IgD-negative memory B cell (primary cell): ENCODE measurements around the gene TERT. TPM values are rescaled to one million over a fixed set of nuclear protein-coding genes. Genes with fewer than 3 reads are reported as not detected.

ENCODE experiments used
- H3K27ac Mint-ChIP-seq, 3 donors: one replicate each; pipeline ENCODE4 v1.8.0; 2020 to 2022; ENCODE audit warnings: mild to moderate bottlenecking in 3 of 3, mixed read lengths in 3 of 3, moderate library complexity in 1 of 3
- H3K27me3 Mint-ChIP-seq: one replicate; pipeline ENCODE4 v1.8.0; 2021; ENCODE audit warnings: mixed read lengths
- H3K36me3 Mint-ChIP-seq: one replicate; pipeline ENCODE4 v1.8.0; 2020; ENCODE audit warnings: mild to moderate bottlenecking, mixed read lengths
- H3K4me1 Mint-ChIP-seq, 3 donors: one replicate each; pipeline ENCODE4 v1.8.0; 2020 to 2022; ENCODE audit warnings: mixed read lengths in 3 of 3, mild to moderate bottlenecking in 1 of 3
- H3K4me3 Mint-ChIP-seq, 4 donors: one replicate each; pipeline ENCODE4 v1.8.0; 2020 to 2022; ENCODE audit warnings: mild to moderate bottlenecking in 4 of 4, mixed read lengths in 4 of 4, moderate library complexity in 3 of 4
- H3K9me3 Mint-ChIP-seq, 3 donors: one replicate each; pipeline ENCODE4 v1.8.0; 2020 to 2021; ENCODE audit warnings: mixed read lengths in 3 of 3, mild to moderate bottlenecking in 1 of 3
- polyA plus RNA-seq: library from polyadenylated mRNA; unstranded; fragments of 300-500 nt; fragmentation: Illumina TruSeq; gene quantifications from one replicate; pipeline ENCODE4 v1.2.3, GENCODE V29; 2021

Gene TERT
- polyA plus RNA-seq, 1 donor from 2014 or later: not detected

GRCh38 chr5:1217596-1218206 lies 77.2 kb downstream of the TERT start:
- no peak overlapping the region for H3K4me3 Mint-ChIP-seq
- H3K27ac Mint-ChIP-seq: no peak overlapping the region
- no peaks in the 10 kb centered on the region for H3K9me3 Mint-ChIP-seq
- peaks cover 8% of the 10 kb centered on the region for H3K27me3 Mint-ChIP-seq
- no peaks in the 10 kb centered on the region for H3K36me3 Mint-ChIP-seq
- H3K4me1 Mint-ChIP-seq: no peaks in the 10 kb centered on the region

- Mint-ChIP-seq H3K4me3 (no peak overlapping the region), H3K36me3 (no peaks in the 10 kb centered on the region), H3K9me3 (no peaks in the 10 kb centered on the region), H3K27me3 (peaks cover 8% of the 10 kb centered on the region), H3K27ac (no peak overlapping the region), H3K4me1 (peaks cover 0 to 2% (median 0%) of the 10 kb centered on the region in 3 donors)
Observed at GRCh38 chr5:1216918-1217295, 78.0 kb downstream of the TERT start.

DNA sequence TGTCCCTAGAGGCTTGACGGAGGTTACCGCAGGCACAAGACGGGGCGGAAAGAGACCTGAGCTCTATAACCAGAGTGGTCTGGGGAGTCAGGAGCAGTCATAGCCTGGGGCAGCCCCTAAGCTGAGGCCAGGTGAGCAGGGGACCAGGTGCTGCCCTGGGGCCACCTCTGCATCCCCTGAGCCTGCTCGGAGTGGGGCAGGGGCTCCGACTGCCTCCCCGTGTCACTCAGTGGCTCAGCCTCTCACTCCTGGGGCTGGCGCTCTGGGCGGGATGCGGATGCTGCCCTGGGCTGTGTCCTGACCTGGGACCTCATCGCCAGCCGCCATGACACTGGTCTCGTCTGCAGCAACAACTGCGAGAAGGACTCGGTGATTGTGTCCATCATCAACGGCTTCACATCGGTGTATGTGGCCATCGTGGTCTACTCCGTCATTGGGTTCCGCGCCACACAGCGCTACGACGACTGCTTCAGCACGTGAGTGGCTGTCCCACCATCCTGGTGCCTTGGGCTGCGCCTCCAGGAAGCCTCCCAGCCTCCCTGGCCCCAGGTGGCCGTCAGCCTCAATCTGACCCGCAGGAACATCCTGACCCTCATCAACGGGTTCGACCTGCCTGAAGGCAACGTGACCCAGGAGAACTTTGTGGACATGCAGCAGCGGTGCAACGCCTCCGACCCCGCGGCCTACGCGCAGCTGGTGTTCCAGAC lies 78.5 kb downstream of the TERT start:
- Mint-ChIP-seq H3K27ac (peak overlapping the region in 1 of 3 donors; percentile 66), H3K4me1 (peaks cover 0 to 2% (median 0%) of the 10 kb centered on the region in 3 donors), H3K36me3 (no peaks in the 10 kb centered on the region), H3K4me3 (peak overlapping the region in 1 of 4 donors; percentile 63), H3K27me3 (peaks cover 8% of the 10 kb centered on the region), H3K9me3 (no peaks in the 10 kb centered on the region)

DNA sequence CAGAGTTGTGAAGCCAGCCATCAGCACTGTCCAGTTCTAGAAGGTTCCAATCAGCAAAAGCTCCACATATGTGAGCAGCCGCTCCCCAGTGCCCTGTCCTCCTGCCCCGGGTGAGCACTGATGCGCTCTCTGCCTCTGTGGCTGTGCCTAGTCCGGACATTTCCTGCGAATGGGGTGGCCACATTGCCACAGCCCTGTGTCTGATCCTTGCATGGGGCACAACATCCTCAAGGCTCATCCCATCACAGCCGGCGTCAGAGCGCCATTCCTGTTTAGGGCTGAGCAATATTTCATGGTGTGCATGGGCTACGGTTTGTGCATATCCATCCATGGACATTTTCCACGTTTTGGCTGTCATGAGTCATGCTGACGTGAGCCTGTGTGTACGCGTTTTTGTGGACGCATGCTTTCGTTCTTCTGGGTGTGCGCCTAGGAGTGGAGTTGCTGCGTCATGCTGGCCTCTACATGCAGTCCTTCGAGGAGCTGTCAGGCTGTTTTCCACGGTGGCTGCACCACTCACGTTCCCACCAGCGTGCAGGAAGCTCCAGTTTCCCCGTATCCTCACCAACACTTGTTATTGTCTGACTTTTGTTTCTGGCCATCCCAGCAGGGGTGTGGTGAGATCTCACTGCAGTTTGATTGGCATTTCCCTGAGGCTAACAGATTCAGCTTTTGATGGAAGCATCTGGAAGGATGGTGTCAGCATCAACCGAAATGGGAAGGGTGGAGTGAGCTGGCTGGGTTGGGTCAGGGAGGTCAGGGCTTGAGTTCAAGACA lies 79.4 kb downstream of the TERT start:
- Mint-ChIP-seq H3K4me3 (peak overlapping the region in 1 of 4 donors; percentile 63), H3K9me3 (no peaks in the 10 kb centered on the region), H3K27ac (peak overlapping the region in 1 of 3 donors; percentile 66), H3K27me3 (peaks cover 8% of the 10 kb centered on the region), H3K36me3 (no peaks in the 10 kb centered on the region), H3K4me1 (peaks cover 0 to 2% (median 0%) of the 10 kb centered on the region in 3 donors)

DNA sequence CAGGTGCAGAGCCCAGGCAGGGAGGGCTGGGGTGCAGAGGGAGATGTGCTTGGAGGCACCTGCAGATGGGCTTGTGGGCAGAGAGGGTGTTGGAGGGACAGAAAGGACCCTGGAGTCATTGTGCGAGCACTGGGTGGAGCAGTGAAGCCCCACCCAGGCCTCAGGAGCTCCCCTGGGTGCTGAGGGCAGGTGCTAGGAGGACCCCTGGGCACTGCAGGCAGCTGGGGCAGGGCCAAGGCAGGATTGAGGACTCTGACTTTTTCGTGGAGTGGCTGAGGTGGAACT lies 80.0 kb downstream of the TERT start:
- Mint-ChIP-seq H3K9me3 (no peaks in the 10 kb centered on the region), H3K27me3 (peaks cover 7% of the 10 kb centered on the region), H3K4me1 (peaks cover 0 to 2% (median 0%) of the 10 kb centered on the region in 3 donors), H3K4me3 (no peak overlapping the region), H3K36me3 (no peaks in the 10 kb centered on the region), H3K27ac (no peak overlapping the region)

DNA sequence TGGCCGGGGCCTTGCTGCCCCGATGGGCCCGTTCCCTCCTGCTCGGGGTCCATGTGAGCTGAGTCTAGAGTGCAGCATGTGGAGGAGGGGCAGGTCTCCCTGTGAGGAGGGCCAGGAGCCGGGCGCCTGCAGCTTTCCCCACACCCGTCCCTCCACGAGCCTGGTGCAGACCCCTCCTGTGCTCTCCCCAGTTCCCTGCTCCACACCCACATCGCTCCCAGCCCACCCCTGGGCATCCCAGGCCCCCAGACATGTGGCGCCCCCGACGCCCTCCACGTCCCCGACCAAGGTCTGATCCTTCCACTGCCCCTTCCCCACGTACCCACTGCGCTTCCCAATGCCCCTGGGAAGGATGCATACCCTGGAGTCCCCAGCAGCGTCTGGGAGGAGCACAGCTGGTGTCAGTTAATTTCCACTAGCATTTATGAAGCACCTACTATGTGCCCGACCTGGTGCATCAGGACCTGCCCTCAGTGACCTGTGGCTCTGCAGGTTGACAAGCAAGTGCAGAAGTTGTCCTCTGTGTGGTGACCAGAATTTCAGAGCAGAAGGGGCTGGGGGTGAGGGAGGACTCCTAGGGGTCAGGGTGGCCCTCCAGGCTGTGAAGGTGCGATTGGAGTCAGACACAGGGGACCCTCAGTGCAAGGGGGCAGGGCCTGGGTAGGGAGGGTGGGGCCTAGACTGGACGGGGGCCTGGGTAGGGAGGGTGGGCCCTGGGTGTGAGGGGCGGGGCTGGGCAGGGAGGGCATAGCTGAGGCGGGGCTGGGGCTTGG lies 80.5 kb downstream of the TERT start:
- H3K4me1 Mint-ChIP-seq: peaks cover 0 to 2% (median 0%) of the 10 kb centered on the region in 3 donors
- H3K36me3 Mint-ChIP-seq: no peaks in the 10 kb centered on the region
- H3K4me3 Mint-ChIP-seq: no peak overlapping the region
- H3K27ac Mint-ChIP-seq: no peak overlapping the region
- H3K9me3 Mint-ChIP-seq: no peaks in the 10 kb centered on the region
- peaks cover 6% of the 10 kb centered on the region for H3K27me3 Mint-ChIP-seq

DNA sequence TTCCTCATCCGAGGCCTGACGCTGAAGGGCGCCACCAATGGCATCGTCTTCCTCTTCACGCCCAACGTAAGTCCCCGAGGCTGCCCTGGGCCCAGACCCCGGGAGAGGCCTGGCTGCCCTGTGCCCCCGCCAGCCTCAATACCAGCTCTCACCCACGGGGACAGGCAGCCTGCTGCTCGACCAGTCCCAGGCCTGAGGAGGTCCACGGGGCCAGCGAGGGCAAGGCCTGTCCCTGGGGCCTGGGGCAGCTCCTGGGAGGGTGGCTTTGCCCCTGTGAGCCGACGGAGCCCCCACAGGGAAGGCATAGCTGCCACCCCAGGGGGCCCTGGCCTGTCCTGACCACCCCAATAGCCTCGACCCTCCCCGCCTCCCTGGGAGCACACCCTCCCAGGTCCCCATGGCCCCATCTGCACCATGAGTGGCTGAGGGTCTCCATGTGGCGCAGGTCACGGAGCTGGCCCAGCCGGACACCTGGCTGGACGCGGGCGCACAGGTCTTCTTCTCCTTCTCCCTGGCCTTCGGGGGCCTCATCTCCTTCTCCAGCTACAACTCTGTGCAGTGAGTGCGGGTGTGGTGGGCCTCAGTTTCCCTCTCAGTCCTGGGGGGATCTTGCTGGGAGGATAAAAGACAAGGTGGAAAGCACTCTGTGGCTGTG lies 81.2 kb downstream of the TERT start:
- Mint-ChIP-seq H3K9me3 (no peaks in the 10 kb centered on the region), H3K36me3 (no peaks in the 10 kb centered on the region)

DNA sequence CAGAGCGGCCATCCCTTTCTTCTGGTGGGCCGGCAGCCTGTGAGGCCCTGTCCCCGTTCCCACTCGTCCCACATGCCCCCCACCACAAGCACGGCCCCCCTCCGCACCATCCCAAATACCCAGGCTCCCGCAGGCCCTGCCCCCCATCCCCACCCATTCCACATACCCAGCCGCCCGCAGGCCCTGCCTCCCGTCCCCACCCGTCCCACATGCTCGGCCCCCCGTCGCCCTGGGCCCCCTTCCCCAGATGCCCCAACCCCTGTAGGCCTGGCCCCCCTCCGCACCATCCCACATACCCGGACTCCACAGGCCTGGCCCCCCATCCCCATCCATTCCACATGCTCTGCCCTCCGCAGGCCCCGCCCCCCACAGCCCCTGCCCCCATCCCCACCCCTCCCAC lies 82.0 kb downstream of the TERT start:
- Mint-ChIP-seq H3K27me3 (peaks cover 5% of the 10 kb centered on the region), H3K9me3 (no peaks in the 10 kb centered on the region), H3K36me3 (no peaks in the 10 kb centered on the region), H3K4me3 (peak overlapping the region in 1 of 4 donors; percentile 13), H3K27ac (no peak overlapping the region), H3K4me1 (peaks cover 0 to 2% (median 0%) of the 10 kb centered on the region in 3 donors)

More for the DNA sequence above, 81.2 kb downstream of the TERT start:
- no peak overlapping the region for H3K4me3 Mint-ChIP-seq
- H3K4me1 Mint-ChIP-seq: peaks cover 0 to 2% (median 0%) of the 10 kb centered on the region in 3 donors
- no peak overlapping the region for H3K27ac Mint-ChIP-seq
- H3K27me3 Mint-ChIP-seq: peaks cover 6% of the 10 kb centered on the region

DNA sequence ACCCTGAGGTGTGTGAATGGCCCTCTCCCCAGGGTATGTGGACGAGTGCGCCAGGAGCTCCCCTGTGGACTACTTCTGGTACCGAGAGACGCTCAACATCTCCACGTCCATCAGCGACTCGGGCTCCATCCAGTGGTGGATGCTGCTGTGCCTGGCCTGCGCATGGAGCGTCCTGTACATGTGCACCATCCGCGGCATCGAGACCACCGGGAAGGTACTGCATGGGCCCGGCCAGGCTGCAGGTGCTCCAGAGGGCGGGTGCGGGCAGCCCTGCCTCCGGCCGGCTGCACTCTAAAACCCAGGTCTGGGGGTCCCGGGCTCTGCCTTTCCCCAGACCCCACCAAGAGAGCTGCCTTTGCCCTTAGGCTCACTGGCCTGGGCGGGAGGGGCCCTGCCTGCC lies 82.6 kb downstream of the TERT start:
- H3K4me3 Mint-ChIP-seq: no peak overlapping the region
- H3K36me3 Mint-ChIP-seq: no peaks in the 10 kb centered on the region
- no peaks in the 10 kb centered on the region for H3K9me3 Mint-ChIP-seq
- peaks cover 8% of the 10 kb centered on the region for H3K27me3 Mint-ChIP-seq
- H3K4me1 Mint-ChIP-seq: peaks cover 0 to 2% (median 0%) of the 10 kb centered on the region in 3 donors
- H3K27ac Mint-ChIP-seq: no peak overlapping the region

- no peaks in the 10 kb centered on the region for H3K9me3 Mint-ChIP-seq
- peaks cover 8% of the 10 kb centered on the region for H3K27me3 Mint-ChIP-seq
- no peak overlapping the region for H3K27ac Mint-ChIP-seq
- H3K4me3 Mint-ChIP-seq: no peak overlapping the region
- H3K36me3 Mint-ChIP-seq: no peaks in the 10 kb centered on the region
- peaks cover 0 to 2% (median 0%) of the 10 kb centered on the region in 3 donors for H3K4me1 Mint-ChIP-seq
Observed at GRCh38 chr5:1211701-1212100, 83.2 kb downstream of the TERT start.

GRCh38 chr5:1210832-1211251 lies 84.0 kb downstream of the TERT start:
- H3K27ac Mint-ChIP-seq: no peak overlapping the region
- no peak overlapping the region for H3K4me3 Mint-ChIP-seq
- H3K4me1 Mint-ChIP-seq: peaks cover 0 to 2% (median 0%) of the 10 kb centered on the region in 3 donors
- H3K36me3 Mint-ChIP-seq: no peaks in the 10 kb centered on the region
- peaks cover 8% of the 10 kb centered on the region for H3K27me3 Mint-ChIP-seq
- no peaks in the 10 kb centered on the region for H3K9me3 Mint-ChIP-seq

GRCh38 chr5:1209896-1210776 lies 84.7 kb downstream of the TERT start:
- Mint-ChIP-seq H3K27ac (peak overlapping the region in 1 of 3 donors; percentile 4), H3K4me3 (no peak overlapping the region), H3K4me1 (peaks cover 0 to 2% (median 0%) of the 10 kb centered on the region in 3 donors), H3K27me3 (peaks cover 11% of the 10 kb centered on the region), H3K36me3 (no peaks in the 10 kb centered on the region), H3K9me3 (no peaks in the 10 kb centered on the region)

DNA sequence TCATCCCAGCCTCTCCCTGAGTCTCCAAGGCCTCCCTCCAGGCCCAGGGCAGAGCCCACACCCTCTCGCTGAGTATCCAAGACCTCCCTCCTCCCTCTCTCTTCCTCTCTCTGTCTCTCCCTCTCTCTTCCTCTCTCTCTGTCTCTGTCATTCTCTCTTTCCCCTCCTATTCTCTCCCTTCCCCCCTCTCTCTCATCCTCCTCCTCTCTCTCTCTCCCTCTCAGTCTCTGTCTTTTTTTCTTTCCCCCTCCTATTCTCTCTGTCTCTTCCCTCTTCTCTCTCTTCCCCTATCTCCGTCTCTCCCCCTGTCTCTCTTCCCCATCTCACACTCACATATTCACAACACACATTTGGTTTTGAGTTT lies 85.4 kb downstream of the TERT start:
- no peak overlapping the region for H3K4me3 Mint-ChIP-seq
- H3K27ac Mint-ChIP-seq: peak overlapping the region in 1 of 3 donors; percentile 4

More for the DNA sequence above, 85.4 kb downstream of the TERT start:
- H3K27me3 Mint-ChIP-seq: peaks cover 13% of the 10 kb centered on the region
- no peaks in the 10 kb centered on the region for H3K9me3 Mint-ChIP-seq
- H3K4me1 Mint-ChIP-seq: peaks cover 0 to 2% (median 0%) of the 10 kb centered on the region in 3 donors
- H3K36me3 Mint-ChIP-seq: no peaks in the 10 kb centered on the region
